Nephron progenitor cell (in vitro differentiated cells): ENCODE measurements around the gene ENTPD1.

Experiments
- DNase-seq: peaks from one replicate; pipeline ENCODE4 v3.0.0; 2021
- H3K27ac Mint-ChIP-seq: 2 replicates; pipeline ENCODE4 v1.8.0; 2021; ENCODE audit warnings: mild to moderate bottlenecking, moderate library complexity, mixed read lengths
- H3K27me3 Mint-ChIP-seq: 2 replicates; pipeline ENCODE4 v1.8.0; 2021; ENCODE audit warnings: mild to moderate bottlenecking, low read depth, mixed read lengths; ENCODE audit not compliant: poor library complexity
- H3K36me3 Mint-ChIP-seq: 2 replicates; pipeline ENCODE4 v1.8.0; 2021; ENCODE audit warnings: low read depth, mixed read lengths
- H3K4me1 Mint-ChIP-seq: 2 replicates; pipeline ENCODE4 v1.8.0; 2021; ENCODE audit warnings: mixed read lengths
- H3K4me3 Mint-ChIP-seq: 2 replicates; pipeline ENCODE4 v1.8.0; 2021; ENCODE audit warnings: mild to moderate bottlenecking, moderate library complexity, mixed read lengths
- H3K9me3 Mint-ChIP-seq: 2 replicates; pipeline ENCODE4 v1.8.0; 2021; ENCODE audit warnings: mild to moderate bottlenecking, moderate library complexity, mixed read lengths
- CTCF ChIP-seq: fragments of 200-600 bp; sonication (generic); IDR thresholded peaks from 2 replicates; pipeline ENCODE4 v1.5.0; 2021; ENCODE audit warnings: antibody characterized with exemption

ENTPD1 gene

GRCh38 chr10:95831076-95831475 lies 75.1 kb downstream of the ENTPD1 start:
- Mint-ChIP-seq H3K27me3 (peaks cover 3% of the 10 kb centered on the region), H3K4me1 (no peaks in the 10 kb centered on the region), H3K9me3 (no peaks in the 10 kb centered on the region), H3K27ac (no peak overlapping the region), H3K4me3 (no peak overlapping the region), H3K36me3 (no peaks in the 10 kb centered on the region)
- DNase-seq: no peak
- TF ChIP-seq CTCF: no peak

GRCh38 chr10:95831515-95831914 lies 75.6 kb downstream of the ENTPD1 start:
- no peak for TF ChIP-seq CTCF
- Mint-ChIP-seq H3K4me1 (no peaks in the 10 kb centered on the region), H3K4me3 (no peak overlapping the region), H3K9me3 (no peaks in the 10 kb centered on the region), H3K27me3 (peaks cover 3% of the 10 kb centered on the region), H3K27ac (no peak overlapping the region), H3K36me3 (no peaks in the 10 kb centered on the region)
- no peak for DNase-seq

- TF ChIP-seq CTCF: no peak
- Mint-ChIP-seq H3K4me1 (no peaks in the 10 kb centered on the region), H3K27ac (no peak overlapping the region), H3K36me3 (no peaks in the 10 kb centered on the region), H3K9me3 (no peaks in the 10 kb centered on the region), H3K4me3 (no peak overlapping the region), H3K27me3 (peaks cover 3% of the 10 kb centered on the region)
- DNase-seq: no peak
Measured at GRCh38 chr10:95832216-95833041, 76.5 kb downstream of the ENTPD1 start.

- H3K27ac Mint-ChIP-seq: no peak overlapping the region
- no peaks in the 10 kb centered on the region for H3K4me1 Mint-ChIP-seq
- no peak overlapping the region for H3K4me3 Mint-ChIP-seq
- peaks cover 3% of the 10 kb centered on the region for H3K27me3 Mint-ChIP-seq
- TF ChIP-seq CTCF: no peak
- H3K36me3 Mint-ChIP-seq: no peaks in the 10 kb centered on the region
- DNase-seq: no peak
- H3K9me3 Mint-ChIP-seq: no peaks in the 10 kb centered on the region
Measured at GRCh38 chr10:95833042-95833610, 77.2 kb downstream of the ENTPD1 start.

GRCh38 chr10:95834406-95834805 lies 78.4 kb downstream of the ENTPD1 start:
- H3K27me3 Mint-ChIP-seq: peaks cover 4% of the 10 kb centered on the region
- no peak overlapping the region for H3K27ac Mint-ChIP-seq
- no peak for DNase-seq
- no peaks in the 10 kb centered on the region for H3K9me3 Mint-ChIP-seq
- no peaks in the 10 kb centered on the region for H3K4me1 Mint-ChIP-seq
- H3K36me3 Mint-ChIP-seq: no peaks in the 10 kb centered on the region
- TF ChIP-seq CTCF: no peak
- no peak overlapping the region for H3K4me3 Mint-ChIP-seq
